K562 (cell line): ENCODE data around the gene ARHGAP22. TPM values are rescaled to one million over a fixed set of nuclear protein-coding genes. Genes with fewer than 3 reads are reported as not detected.

Experiments used
- PYGO2 ChIP-seq: fragments of 450-650 bp; IDR thresholded peaks from 2 replicates; pipeline ENCODE4 v1.6.1; 2016; ENCODE audit warnings: mild to moderate bottlenecking, missing genetic modification characterization, moderate library complexity, missing compliant biosample characterization
- RBM14 ChIP-seq: fragments of 200-400 bp; formaldehyde crosslinking; IDR thresholded peaks from 2 replicates; pipeline ENCODE4 v1.6.1; 2018; ENCODE audit warnings: low read depth, mild to moderate bottlenecking, low read length, moderate library complexity, borderline replicate concordance; ENCODE audit not compliant: insufficient read depth
- ZNF639 ChIP-seq, 2 experiments: fragments of 200-800 bp in 1 of 2; sonication (Bioruptor generic) in 1 of 2; sonication (generic) in 1 of 2; formaldehyde crosslinking in 1 of 2; IDR thresholded peaks in 1 of 2; conservative IDR thresholded peaks in 1 of 2; 2 replicates each; pipeline versions ENCODE4 v1.5.0 to v1.6.1; 2016 to 2020; ENCODE audit warnings: missing compliant biosample characterization in 1 of 2, missing genetic modification characterization in 1 of 2, missing genetic modification reagents in 1 of 2
- polyA plus RNA-seq, 8 experiments: library from polyadenylated mRNA; depleted of rRNA in 4 of 8; stranded (reverse) in 5 of 8; unstranded in 3 of 8; fragments of >200 nt; fragmentation: Nextera tagmentation in 2 of 8; fragmentation: Illumina TruSeq in 1 of 8; extraction: Ambion mirVana in 2 of 8; extraction: Trizol in 1 of 8; gene quantifications; 2 replicates each; pipeline versions ENCODE4 v1.2.1 to v1.2.3, GENCODE V29; 2011 to 2014; ENCODE audit warnings: inconsistent platforms in 1 of 8, missing spikeins in 1 of 8
- total RNA-seq, 7 experiments: library from RNA; depleted of rRNA in 6 of 7; stranded (reverse); fragments of >200 nt in 6 of 7; fragmentation: Illumina TruSeq in 2 of 7; extraction: Trizol in 2 of 7; gene quantifications; 2 replicates each; pipeline versions ENCODE4 v1.2.1 to v1.2.3, GENCODE V29; 2011 to 2021; ENCODE audit warnings: low replicate concordance in 1 of 7
- TF ChIP-seq, protein P1 (sequence below): fragments of 200-800 bp; sonication (Bioruptor generic); IDR thresholded peaks from 2 replicates; pipeline ENCODE4 v1.6.1; 2016; ENCODE audit warnings: missing genetic modification characterization, missing compliant biosample characterization

Gene ARHGAP22
- total and polyA plus RNA-seq, 9 of the 15 experiments (the other 6 are each of a cell fraction or from before 2014, with no cell fraction given): 1.3 to 28.1 (median 12.7) TPM

DNA sequence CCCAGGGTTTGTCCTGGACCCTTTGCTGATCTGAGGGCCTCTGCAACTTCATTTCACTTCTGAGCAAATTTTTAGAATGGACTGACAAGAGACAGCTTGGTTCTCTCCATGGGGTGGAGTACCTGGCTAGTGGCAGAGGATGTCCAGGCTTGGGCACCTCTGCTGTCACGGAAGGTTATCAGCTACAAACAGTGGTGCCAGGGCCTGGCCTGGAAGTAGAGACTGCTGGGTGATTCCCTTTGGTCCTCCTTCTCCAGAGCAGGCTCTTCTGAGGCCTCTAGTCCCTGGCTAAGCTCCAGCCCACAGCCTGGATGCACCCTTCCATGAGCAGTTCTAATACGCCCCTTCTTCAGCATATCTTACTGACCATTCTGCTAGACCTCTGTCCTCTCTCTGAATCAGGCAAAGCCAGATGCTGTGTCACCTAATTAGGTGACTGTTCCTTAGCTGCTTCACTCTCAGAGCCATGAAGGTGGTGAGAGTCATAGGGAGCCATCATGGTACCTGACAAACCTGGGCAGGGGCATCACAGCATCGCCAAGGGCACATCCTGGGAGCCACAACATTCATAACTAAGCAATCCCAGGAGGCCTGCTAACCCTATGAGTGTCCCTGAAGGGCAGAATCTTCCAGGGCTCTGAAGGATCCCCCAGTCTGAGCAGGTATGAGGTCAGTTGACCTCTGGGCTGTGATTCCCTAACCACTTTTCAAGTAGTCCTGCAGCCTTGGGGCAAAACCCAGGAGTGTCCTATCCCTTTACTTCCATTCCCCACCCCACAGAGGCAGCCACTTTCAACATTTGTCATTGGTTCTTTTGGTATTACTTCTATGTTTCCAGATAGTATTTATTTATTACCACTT, 4.0 kb downstream of the ARHGAP22 start (continued):
- no peak for TF ChIP-seq ZNF639 (CRISPR knock-in tag; conservative IDR thresholded peaks at IDR 0.05 in 1 of 2, IDR thresholded peaks at IDR 0.05 in 1 of 2)
- no peak for TF ChIP-seq PYGO2 (tag)
- TF ChIP-seq, protein P1, sequence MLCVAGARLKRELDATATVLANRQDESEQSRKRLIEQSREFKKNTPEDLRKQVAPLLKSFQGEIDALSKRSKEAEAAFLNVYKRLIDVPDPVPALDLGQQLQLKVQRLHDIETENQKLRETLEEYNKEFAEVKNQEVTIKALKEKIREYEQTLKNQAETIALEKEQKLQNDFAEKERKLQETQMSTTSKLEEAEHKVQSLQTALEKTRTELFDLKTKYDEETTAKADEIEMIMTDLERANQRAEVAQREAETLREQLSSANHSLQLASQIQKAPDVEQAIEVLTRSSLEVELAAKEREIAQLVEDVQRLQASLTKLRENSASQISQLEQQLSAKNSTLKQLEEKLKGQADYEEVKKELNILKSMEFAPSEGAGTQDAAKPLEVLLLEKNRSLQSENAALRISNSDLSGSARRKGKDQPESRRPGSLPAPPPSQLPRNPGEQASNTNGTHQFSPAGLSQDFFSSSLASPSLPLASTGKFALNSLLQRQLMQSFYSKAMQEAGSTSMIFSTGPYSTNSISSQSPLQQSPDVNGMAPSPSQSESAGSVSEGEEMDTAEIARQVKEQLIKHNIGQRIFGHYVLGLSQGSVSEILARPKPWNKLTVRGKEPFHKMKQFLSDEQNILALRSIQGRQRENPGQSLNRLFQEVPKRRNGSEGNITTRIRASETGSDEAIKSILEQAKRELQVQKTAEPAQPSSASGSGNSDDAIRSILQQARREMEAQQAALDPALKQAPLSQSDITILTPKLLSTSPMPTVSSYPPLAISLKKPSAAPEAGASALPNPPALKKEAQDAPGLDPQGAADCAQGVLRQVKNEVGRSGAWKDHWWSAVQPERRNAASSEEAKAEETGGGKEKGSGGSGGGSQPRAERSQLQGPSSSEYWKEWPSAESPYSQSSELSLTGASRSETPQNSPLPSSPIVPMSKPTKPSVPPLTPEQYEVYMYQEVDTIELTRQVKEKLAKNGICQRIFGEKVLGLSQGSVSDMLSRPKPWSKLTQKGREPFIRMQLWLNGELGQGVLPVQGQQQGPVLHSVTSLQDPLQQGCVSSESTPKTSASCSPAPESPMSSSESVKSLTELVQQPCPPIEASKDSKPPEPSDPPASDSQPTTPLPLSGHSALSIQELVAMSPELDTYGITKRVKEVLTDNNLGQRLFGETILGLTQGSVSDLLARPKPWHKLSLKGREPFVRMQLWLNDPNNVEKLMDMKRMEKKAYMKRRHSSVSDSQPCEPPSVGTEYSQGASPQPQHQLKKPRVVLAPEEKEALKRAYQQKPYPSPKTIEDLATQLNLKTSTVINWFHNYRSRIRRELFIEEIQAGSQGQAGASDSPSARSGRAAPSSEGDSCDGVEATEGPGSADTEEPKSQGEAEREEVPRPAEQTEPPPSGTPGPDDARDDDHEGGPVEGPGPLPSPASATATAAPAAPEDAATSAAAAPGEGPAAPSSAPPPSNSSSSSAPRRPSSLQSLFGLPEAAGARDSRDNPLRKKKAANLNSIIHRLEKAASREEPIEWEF (CRISPR knock-in tag): no peak
- TF ChIP-seq RBM14: no peak
